OCI-LY3 (cell line): ENCODE results near the gene PACSIN2.

Experiments
- EZH2phosphoT487 ChIP-seq: fragments of 200-600 bp; shearing (Covaris generic); IDR thresholded peaks from 2 replicates; pipeline ENCODE4 v1.6.1; 2018; ENCODE audit warnings: antibody characterized with exemption, mixed run types, low read depth
- TF ChIP-seq, protein P1 (sequence below): fragments of 200-600, 300-600 bp; sonication (generic); IDR thresholded peaks from 2 replicates; pipeline ENCODE4 v1.5.1; 2014; ENCODE audit warnings: antibody characterized with exemption, low read length, low read depth

DNA sequence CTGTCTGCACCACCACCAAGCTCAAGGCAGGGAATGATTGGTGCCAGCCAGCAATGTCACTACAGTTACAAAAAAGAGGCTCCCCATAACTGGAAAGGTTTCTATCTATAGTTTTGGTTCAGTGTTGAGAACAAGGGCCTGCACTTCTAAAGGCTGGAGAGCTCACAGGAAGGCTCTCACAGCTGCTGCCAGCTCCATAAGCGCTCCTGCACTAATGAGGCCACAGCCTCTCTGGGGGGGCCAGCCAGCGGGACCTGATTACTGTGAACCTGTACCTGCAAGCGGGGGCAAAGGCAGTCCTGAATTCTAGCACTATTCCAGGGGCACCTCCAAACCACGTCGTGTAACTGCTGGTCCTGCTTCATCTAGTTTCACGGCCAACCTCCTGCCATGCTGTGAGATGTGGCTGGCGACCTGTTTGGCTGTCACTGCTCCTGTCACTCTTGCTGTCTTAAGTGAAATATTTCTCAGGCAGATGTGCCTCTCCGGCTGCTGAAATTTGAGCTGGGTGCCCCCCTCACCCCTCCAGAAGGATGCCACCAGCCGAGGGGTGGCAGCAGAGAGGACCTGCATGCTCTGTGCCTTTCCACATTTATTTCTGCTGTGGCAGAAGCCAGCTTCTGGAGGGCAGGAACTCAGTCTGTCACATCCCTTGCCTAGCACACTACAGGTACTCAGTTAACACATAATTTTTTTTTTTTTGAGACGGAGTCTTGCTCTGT is 104.6 kb downstream of the PACSIN2 start:
- TF ChIP-seq, protein P1, sequence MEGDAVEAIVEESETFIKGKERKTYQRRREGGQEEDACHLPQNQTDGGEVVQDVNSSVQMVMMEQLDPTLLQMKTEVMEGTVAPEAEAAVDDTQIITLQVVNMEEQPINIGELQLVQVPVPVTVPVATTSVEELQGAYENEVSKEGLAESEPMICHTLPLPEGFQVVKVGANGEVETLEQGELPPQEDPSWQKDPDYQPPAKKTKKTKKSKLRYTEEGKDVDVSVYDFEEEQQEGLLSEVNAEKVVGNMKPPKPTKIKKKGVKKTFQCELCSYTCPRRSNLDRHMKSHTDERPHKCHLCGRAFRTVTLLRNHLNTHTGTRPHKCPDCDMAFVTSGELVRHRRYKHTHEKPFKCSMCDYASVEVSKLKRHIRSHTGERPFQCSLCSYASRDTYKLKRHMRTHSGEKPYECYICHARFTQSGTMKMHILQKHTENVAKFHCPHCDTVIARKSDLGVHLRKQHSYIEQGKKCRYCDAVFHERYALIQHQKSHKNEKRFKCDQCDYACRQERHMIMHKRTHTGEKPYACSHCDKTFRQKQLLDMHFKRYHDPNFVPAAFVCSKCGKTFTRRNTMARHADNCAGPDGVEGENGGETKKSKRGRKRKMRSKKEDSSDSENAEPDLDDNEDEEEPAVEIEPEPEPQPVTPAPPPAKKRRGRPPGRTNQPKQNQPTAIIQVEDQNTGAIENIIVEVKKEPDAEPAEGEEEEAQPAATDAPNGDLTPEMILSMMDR, result no peak
- no peak for TF ChIP-seq EZH2phosphoT487
